GM12878 (cell line): ENCODE measurements around the gene CHN1. TPM values are rescaled to one million over a fixed set of nuclear protein-coding genes. Genes with fewer than 3 reads are reported as not detected.

Experiments
- ATAC-seq: fragments of 200-7000 bp; cut with Tn5 transposase; 3 replicates; pipeline ENCODE4 v1.9.1; 2020; ENCODE audit warnings: mild to moderate bottlenecking, moderate library complexity
- BruUV-seq: library from RNA; stranded (reverse); fragments of 400-500 nt; replicated peaks from 2 replicates; lab custom pipeline; 2021; lab: Mats Ljungman, UMichigan
- CTCF ChIA-PET: fragments of 300-600 bp; sonication (Branson Sonifier 250); formaldehyde crosslinking; extraction: SDS; loops from one replicate; lab custom pipeline; 2021; ENCODE audit warnings: inconsistent platforms; lab: Yijun Ruan, JAX
- POLR2A ChIA-PET: fragments of 350-600 bp; formaldehyde crosslinking; extraction: SDS; loops from one replicate; lab custom pipeline; 2021; ENCODE audit warnings: inconsistent platforms; lab: Charles Lee
- RAD21 ChIA-PET: fragments of 300-600 bp; sonication (Branson Sonifier 250); formaldehyde crosslinking; loops from one replicate; lab custom pipeline; 2023; ENCODE audit warnings: antibody characterized with exemption; ENCODE audit not compliant: unreplicated experiment; lab: Charles Lee
- SMC1A ChIA-PET: fragments of 300-600 bp; sonication (Branson Sonifier 250); formaldehyde crosslinking; loops from one replicate; lab custom pipeline; 2023; ENCODE audit not compliant: unreplicated experiment, uncharacterized antibody; lab: Charles Lee
- DNase-seq: peaks from one replicate; pipeline ENCODE4 v3.0.0-alpha.2; 2011; ENCODE audit warnings: low read depth, low spot score
- FAIRE-seq: peaks from 3 replicates; lab custom pipeline; 2011; peaks lifted over from hg19 to GRCh38; lab: Jason Lieb, UNC
- H2AFZ ChIP-seq: 2 replicates; pipeline ENCODE4 v1.6.0; 2011; ENCODE audit warnings: low read depth, low read length, control low read depth; ENCODE audit not compliant: control insufficient read depth
- H3K27ac ChIP-seq: 2 replicates; pipeline ENCODE4 v1.5.1; 2011; ENCODE audit warnings: control low read depth; ENCODE audit not compliant: control insufficient read depth, insufficient read depth
- H3K27me3 ChIP-seq, 2 experiments: replicated peaks in 1 of 2; 2 replicates each; pipeline versions ENCODE4 v1.6.0 to v1.6.1; 2011; ENCODE audit warnings: low read length in 1 of 2; ENCODE audit not compliant: control insufficient read depth in 2 of 2, insufficient read depth in 2 of 2
- H3K36me3 ChIP-seq, 2 experiments: 2 replicates each; pipeline ENCODE4 v1.5.1; 2011; ENCODE audit warnings: low read length in 1 of 2; ENCODE audit not compliant: control insufficient read depth in 2 of 2, insufficient read depth in 2 of 2
- H3K4me1 ChIP-seq: 2 replicates; pipeline ENCODE4 v1.6.1; 2011; ENCODE audit warnings: mild to moderate bottlenecking, low read length, moderate library complexity, mixed read lengths; ENCODE audit not compliant: control insufficient read depth, insufficient read depth
- H3K4me2 ChIP-seq: 2 replicates; pipeline ENCODE4 v1.6.0; 2011; ENCODE audit warnings: control low read depth; ENCODE audit not compliant: control insufficient read depth, insufficient read depth
- H3K4me3 ChIP-seq: fragments of 200-600 bp; sonication (generic); 2 replicates; pipeline ENCODE4 v1.5.1; 2016
- H3K79me2 ChIP-seq: 2 replicates; pipeline ENCODE4 v1.6.0; 2011; ENCODE audit warnings: low read length; ENCODE audit not compliant: control insufficient read depth, insufficient read depth
- H3K9ac ChIP-seq: 2 replicates; pipeline ENCODE4 v1.8.0; 2011; ENCODE audit warnings: low read length, control low read depth, mixed read lengths; ENCODE audit not compliant: control insufficient read depth, insufficient read depth
- H3K9me3 ChIP-seq: replicated peaks from 3 replicates; pipeline ENCODE4 v1.5.1; 2011; ENCODE audit warnings: mild to moderate bottlenecking, low read length; ENCODE audit not compliant: control insufficient read depth, insufficient read depth
- H4K20me1 ChIP-seq: 2 replicates; pipeline ENCODE4 v1.6.0; 2011; ENCODE audit not compliant: control insufficient read depth, insufficient read depth
- CBX5 ChIP-seq: sonication (generic); IDR thresholded peaks from 2 replicates; pipeline ENCODE4 v1.6.1; 2016; ENCODE audit warnings: low read depth, moderate library complexity, mild to moderate bottlenecking, inconsistent platforms
- EED ChIP-seq: sonication (generic); IDR thresholded peaks from 2 replicates; pipeline ENCODE4 v1.6.1; 2016; ENCODE audit warnings: antibody characterized with exemption, low read depth
- EP300 ChIP-seq, 2 experiments: fragments of 150-350 bp in 1 of 2; IDR thresholded peaks; 2 replicates each; pipeline ENCODE4 v1.6.1; 2011 to 2012; ENCODE audit warnings: low read depth in 2 of 2, low read length in 2 of 2, borderline replicate concordance in 1 of 2, improper control_type of control experiment in 1 of 2, inconsistent platforms in 1 of 2; ENCODE audit not compliant: control insufficient read depth in 1 of 2
- ESRRA ChIP-seq: IDR thresholded peaks from 2 replicates; pipeline ENCODE4 v1.6.1; 2012; ENCODE audit warnings: mild to moderate bottlenecking, low read length, improper control_type of control experiment
- EZH2 ChIP-seq: IDR thresholded peaks from 2 replicates; pipeline ENCODE4 v1.6.1; 2012; ENCODE audit warnings: low read depth, mild to moderate bottlenecking, control low read depth, inconsistent platforms, low read length, borderline replicate concordance; ENCODE audit not compliant: control insufficient read depth
- KAT2A ChIP-seq: conservative IDR thresholded peaks from 2 replicates; pipeline ENCODE4 v1.6.1; 2011; ENCODE audit warnings: low read depth, low read length; ENCODE audit not compliant: control insufficient read depth
- POLR2AphosphoS5 ChIP-seq: IDR thresholded peaks from 2 replicates; pipeline ENCODE4 v1.6.1; 2011; ENCODE audit warnings: mild to moderate bottlenecking, low read length, inconsistent platforms
- SMARCA5 ChIP-seq: fragments of 450-650 bp; IDR thresholded peaks from 2 replicates; pipeline ENCODE4 v1.6.1; 2017; ENCODE audit warnings: mild to moderate bottlenecking
- SUPT20H ChIP-seq: IDR thresholded peaks from 2 replicates; pipeline ENCODE4 v1.6.1; 2011; ENCODE audit warnings: low read depth, mild to moderate bottlenecking, low read length, moderate library complexity, borderline replicate concordance; ENCODE audit not compliant: control insufficient read depth
- TARDBP ChIP-seq: IDR thresholded peaks from 2 replicates; pipeline ENCODE4 v1.6.1; 2016; ENCODE audit warnings: borderline replicate concordance
- WRNIP1 ChIP-seq: IDR thresholded peaks from 2 replicates; pipeline ENCODE4 v1.6.1; 2011; ENCODE audit warnings: low read depth, low read length, improper control_type of control experiment, borderline replicate concordance
- WGBS: methylation state at CpG from one replicate; pipeline ENCODE4 v1.1.6; 2016; ENCODE audit warnings: low lambda C conversion rate; ENCODE audit not compliant: insufficient replicate concordance, insufficient coverage; ENCODE audit errors: missing lambda C conversion rate; 5-methylcytosine and 5-hydroxymethylcytosine counted together
- in situ Hi-C: fragments of 300-500 bp; cut with MboI; formaldehyde crosslinking; loops from 9 replicates; pipeline ENCODE4 v1.14.3; 2018; ENCODE audit warnings: mixed read lengths
- intact Hi-C: fragments of 100-400 bp; cut with micrococcal nuclease; formaldehyde crosslinking; loops from one replicate; pipeline ENCODE4 v1.14.2; 2022; ENCODE audit not compliant: unreplicated experiment
- polyA plus RNA-seq, 11 experiments: library from polyadenylated mRNA; depleted of rRNA in 4 of 11; unstranded in 6 of 11; stranded (reverse) in 5 of 11; fragments of >200 nt; fragmentation: Nextera tagmentation in 4 of 11; fragmentation: Illumina TruSeq in 1 of 11; extraction: Ambion mirVana in 4 of 11; extraction: Trizol in 1 of 11; gene quantifications; 1 replicate in 1 of 11; 2 replicates in 10 of 11; pipeline versions ENCODE4 v1.2.1 to v1.2.3, GENCODE V29; 2011 to 2016; ENCODE audit warnings: inconsistent platforms in 2 of 11, missing spikeins in 2 of 11, low read depth in 1 of 11
- total RNA-seq, 4 experiments: library from RNA; depleted of rRNA in 3 of 4; stranded (reverse); fragments of >200 nt in 3 of 4; fragmentation: Illumina TruSeq in 1 of 4; extraction: Trizol in 1 of 4; gene quantifications; 2 replicates each; pipeline versions ENCODE4 v1.2.1 to v1.2.3, GENCODE V29; 2013 to 2021
- TF ChIP-seq, protein P1 (sequence below): fragments of 450-650 bp; IDR thresholded peaks from 2 replicates; pipeline ENCODE4 v1.6.1; 2017; ENCODE audit warnings: mild to moderate bottlenecking, moderate library complexity
- TF ChIP-seq, protein P2 (sequence below): IDR thresholded peaks from 2 replicates; pipeline ENCODE4 v1.6.1; 2012; ENCODE audit warnings: mild to moderate bottlenecking, low read depth, low read length

Gene CHN1
- total and polyA plus RNA-seq, 10 of the 15 experiments (the other 5 are each of a cell fraction or from before 2014, with no cell fraction given) = 0.18 to 0.92 (median 0.53) TPM; not detected in 1

DNA sequence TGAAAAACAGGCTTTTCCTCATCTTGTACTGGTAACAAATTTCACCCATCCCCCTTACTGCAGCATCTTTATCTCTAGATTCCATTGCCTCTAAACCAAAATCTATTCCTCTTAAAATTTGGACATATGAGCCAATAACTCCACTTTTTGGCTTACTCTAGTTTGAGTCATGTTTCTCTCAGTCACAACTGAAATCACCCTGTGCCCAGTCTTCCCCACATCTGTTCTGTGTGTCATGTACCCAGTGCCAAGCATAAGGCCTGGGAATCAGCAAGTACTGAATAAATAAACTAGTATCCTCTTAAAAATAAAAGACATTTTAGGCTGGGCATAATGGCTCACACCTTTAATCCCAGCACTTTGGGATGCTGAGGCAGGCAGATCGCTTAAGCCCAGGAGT is 20.8 kb upstream of the CHN1 start:
- Histone ChIP-seq H3K4me3 (no peak overlapping the region), H2AFZ (no peak overlapping the region), H3K4me1 (no peaks in the 10 kb centered on the region), H3K4me2 (no peak overlapping the region), H3K27me3 (no peaks in the 10 kb centered on the region), H3K27ac (no peak overlapping the region), H3K9ac (no peak overlapping the region), H3K79me2 (no peaks in the 10 kb centered on the region), H4K20me1 (no peaks in the 10 kb centered on the region), H3K9me3 (no peaks in the 10 kb centered on the region), H3K36me3 (no peaks in the 10 kb centered on the region)
- CTCF ChIA-PET = no interaction called here
- no TSS peak for BruUV-seq
- FAIRE-seq = no peak
- RAD21 ChIA-PET = interaction anchor here (0.7 kb wide), 1 partner anchor 143 kb away, joined by 3 read pairs; no protein-coding TSS in a partner anchor
- no peak for ATAC-seq
- intact Hi-C loops = no loop called here
- DNase-seq = no peak
- SMC1A ChIA-PET = interaction anchor here (0.7 kb wide), 1 partner anchor 48 kb away, joined by 5 read pairs; no protein-coding TSS in a partner anchor
- in situ Hi-C loops = no loop called here
- TF ChIP-seq SUPT20H (no peak), EP300 (IDR thresholded peaks at IDR 0.05; ENCODE audit: borderline replicate concordance in 1 of 2, control insufficient read depth in 1 of 2, low read depth in 2 of 2, low read length in 2 of 2) (no peak), EZH2 (no peak), ESRRA (no peak), POLR2AphosphoS5 (no peak), EED (no peak), CBX5 (no peak), KAT2A (no peak), SMARCA5 (no peak), WRNIP1 (no peak), TARDBP (no peak)
- TF ChIP-seq, protein P1, sequence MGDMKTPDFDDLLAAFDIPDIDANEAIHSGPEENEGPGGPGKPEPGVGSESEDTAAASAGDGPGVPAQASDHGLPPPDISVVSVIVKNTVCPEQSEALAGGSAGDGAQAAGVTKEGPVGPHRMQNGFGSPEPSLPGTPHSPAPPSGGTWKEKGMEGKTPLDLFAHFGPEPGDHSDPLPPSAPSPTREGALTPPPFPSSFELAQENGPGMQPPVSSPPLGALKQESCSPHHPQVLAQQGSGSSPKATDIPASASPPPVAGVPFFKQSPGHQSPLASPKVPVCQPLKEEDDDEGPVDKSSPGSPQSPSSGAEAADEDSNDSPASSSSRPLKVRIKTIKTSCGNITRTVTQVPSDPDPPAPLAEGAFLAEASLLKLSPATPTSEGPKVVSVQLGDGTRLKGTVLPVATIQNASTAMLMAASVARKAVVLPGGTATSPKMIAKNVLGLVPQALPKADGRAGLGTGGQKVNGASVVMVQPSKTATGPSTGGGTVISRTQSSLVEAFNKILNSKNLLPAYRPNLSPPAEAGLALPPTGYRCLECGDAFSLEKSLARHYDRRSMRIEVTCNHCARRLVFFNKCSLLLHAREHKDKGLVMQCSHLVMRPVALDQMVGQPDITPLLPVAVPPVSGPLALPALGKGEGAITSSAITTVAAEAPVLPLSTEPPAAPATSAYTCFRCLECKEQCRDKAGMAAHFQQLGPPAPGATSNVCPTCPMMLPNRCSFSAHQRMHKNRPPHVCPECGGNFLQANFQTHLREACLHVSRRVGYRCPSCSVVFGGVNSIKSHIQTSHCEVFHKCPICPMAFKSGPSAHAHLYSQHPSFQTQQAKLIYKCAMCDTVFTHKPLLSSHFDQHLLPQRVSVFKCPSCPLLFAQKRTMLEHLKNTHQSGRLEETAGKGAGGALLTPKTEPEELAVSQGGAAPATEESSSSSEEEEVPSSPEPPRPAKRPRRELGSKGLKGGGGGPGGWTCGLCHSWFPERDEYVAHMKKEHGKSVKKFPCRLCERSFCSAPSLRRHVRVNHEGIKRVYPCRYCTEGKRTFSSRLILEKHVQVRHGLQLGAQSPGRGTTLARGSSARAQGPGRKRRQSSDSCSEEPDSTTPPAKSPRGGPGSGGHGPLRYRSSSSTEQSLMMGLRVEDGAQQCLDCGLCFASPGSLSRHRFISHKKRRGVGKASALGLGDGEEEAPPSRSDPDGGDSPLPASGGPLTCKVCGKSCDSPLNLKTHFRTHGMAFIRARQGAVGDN = no peak
- TF ChIP-seq, protein P2, sequence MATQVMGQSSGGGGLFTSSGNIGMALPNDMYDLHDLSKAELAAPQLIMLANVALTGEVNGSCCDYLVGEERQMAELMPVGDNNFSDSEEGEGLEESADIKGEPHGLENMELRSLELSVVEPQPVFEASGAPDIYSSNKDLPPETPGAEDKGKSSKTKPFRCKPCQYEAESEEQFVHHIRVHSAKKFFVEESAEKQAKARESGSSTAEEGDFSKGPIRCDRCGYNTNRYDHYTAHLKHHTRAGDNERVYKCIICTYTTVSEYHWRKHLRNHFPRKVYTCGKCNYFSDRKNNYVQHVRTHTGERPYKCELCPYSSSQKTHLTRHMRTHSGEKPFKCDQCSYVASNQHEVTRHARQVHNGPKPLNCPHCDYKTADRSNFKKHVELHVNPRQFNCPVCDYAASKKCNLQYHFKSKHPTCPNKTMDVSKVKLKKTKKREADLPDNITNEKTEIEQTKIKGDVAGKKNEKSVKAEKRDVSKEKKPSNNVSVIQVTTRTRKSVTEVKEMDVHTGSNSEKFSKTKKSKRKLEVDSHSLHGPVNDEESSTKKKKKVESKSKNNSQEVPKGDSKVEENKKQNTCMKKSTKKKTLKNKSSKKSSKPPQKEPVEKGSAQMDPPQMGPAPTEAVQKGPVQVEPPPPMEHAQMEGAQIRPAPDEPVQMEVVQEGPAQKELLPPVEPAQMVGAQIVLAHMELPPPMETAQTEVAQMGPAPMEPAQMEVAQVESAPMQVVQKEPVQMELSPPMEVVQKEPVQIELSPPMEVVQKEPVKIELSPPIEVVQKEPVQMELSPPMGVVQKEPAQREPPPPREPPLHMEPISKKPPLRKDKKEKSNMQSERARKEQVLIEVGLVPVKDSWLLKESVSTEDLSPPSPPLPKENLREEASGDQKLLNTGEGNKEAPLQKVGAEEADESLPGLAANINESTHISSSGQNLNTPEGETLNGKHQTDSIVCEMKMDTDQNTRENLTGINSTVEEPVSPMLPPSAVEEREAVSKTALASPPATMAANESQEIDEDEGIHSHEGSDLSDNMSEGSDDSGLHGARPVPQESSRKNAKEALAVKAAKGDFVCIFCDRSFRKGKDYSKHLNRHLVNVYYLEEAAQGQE = no peak
- WGBS = 31% methylated on average over 1 of the region's 1 CpG
- POLR2A ChIA-PET = no interaction called here
